Tibial nerve (tissue), 4 donors: ENCODE measurements around the gene ERP27. TPM values are rescaled to one million over a fixed set of nuclear protein-coding genes. Genes with fewer than 3 reads are reported as not detected.

Source experiments
- DNase-seq, 2 donors: peaks; one replicate each; pipeline ENCODE4 v3.0.0-alpha.2; 2019; ENCODE audit warnings: low spot score in 2 of 2
- H3K27ac ChIP-seq, 4 donors: fragments of 200-600 bp; sonication (generic) in 3 of 4; one replicate each; pipeline ENCODE4 v1.5.1; 2017 to 2019; ENCODE audit warnings: mild to moderate bottlenecking in 1 of 4
- H3K27me3 ChIP-seq, 2 donors: fragments of 200-600 bp; sonication (generic) in 1 of 2; one replicate each; pipeline versions ENCODE4 v1.5.1 to v1.6.0; 2017 to 2019
- H3K36me3 ChIP-seq, 3 donors: fragments of 200-600 bp; sonication (generic); one replicate each; pipeline ENCODE4 v1.5.1; 2018 to 2019
- H3K4me1 ChIP-seq, 4 donors: fragments of 200-600 bp; sonication (generic) in 3 of 4; one replicate each; pipeline ENCODE4 v1.5.1; 2017 to 2019
- H3K4me3 ChIP-seq, 4 donors: fragments of 200-600 bp; sonication (generic) in 3 of 4; one replicate each; pipeline ENCODE4 v1.5.1; 2017 to 2019; ENCODE audit warnings: mild to moderate bottlenecking in 1 of 4, moderate library complexity in 1 of 4
- H3K9me3 ChIP-seq, 4 donors: fragments of 200-600 bp; sonication (generic) in 3 of 4; one replicate each; pipeline ENCODE4 v1.5.1; 2017 to 2019
- CTCF ChIP-seq, 5 experiments: fragments of 200-600 bp in 3 of 5; fragments of 450-650 bp in 2 of 5; sonication (generic) in 3 of 5; IDR thresholded peaks; one replicate each; pipeline ENCODE4 v1.5.1; 2016 to 2019; ENCODE audit warnings: antibody characterized with exemption in 5 of 5, mild to moderate bottlenecking in 3 of 5, moderate library complexity in 2 of 5
- EP300 ChIP-seq, 2 donors: sonication (generic); formaldehyde crosslinking; IDR thresholded peaks; one replicate each; pipeline ENCODE4 v1.6.1; 2017; ENCODE audit warnings: antibody characterized with exemption in 2 of 2, mild to moderate bottlenecking in 1 of 2
- POLR2A ChIP-seq, 2 donors: fragments of 450-650 bp; IDR thresholded peaks; one replicate each; pipeline ENCODE4 v1.6.1; 2017; ENCODE audit warnings: antibody characterized with exemption in 2 of 2, mild to moderate bottlenecking in 2 of 2, moderate library complexity in 2 of 2
- WGBS, 2 donors: methylation state at CpG; one replicate each; pipeline ENCODE4 v1.1.5; 2018; 5-methylcytosine and 5-hydroxymethylcytosine counted together
- total RNA-seq, 4 donors: library from RNA; depleted of rRNA; stranded (reverse); fragments of >200 nt; gene quantifications; one replicate each; pipeline ENCODE4 v1.1.0, GENCODE V29; 2016

ERP27 gene
- total RNA-seq, 4 donors from 2014 or later: not detected

DNA sequence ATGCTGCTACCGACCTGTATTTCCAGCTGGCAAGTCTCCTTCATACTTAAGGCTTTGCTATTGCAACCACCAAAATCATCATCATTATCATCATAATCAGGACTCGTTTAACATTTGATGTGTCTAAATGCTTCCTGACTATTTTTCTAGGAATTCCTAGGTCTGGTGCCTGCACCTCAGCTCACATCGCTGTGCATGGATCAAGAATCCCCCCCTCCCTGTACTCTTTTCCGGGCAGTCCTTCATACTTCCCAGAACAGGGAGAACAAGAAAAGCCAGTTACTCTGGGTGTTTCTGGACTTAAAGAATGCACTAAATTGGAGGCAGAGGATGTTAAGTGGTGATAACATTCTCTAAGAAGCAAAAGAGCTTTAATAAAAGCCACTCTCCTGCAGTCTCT, 9.4 kb downstream of the ERP27 start:
- Histone ChIP-seq H3K36me3 (no peaks in the 10 kb centered on the region), H3K4me1 (peaks cover 0 to 16% (median 0%) of the 10 kb centered on the region in 4 donors), H3K9me3 (no peaks in the 10 kb centered on the region), H3K4me3 (peak overlapping the region in 1 of 4 donors; percentile 1), H3K27me3 (no peaks in the 10 kb centered on the region), H3K27ac (peak overlapping the region in 1 of 4 donors; percentile 25)
- 22 to 25% methylated on average over 4 of the region's 4 CpGs for WGBS, 2 donors
- DNase-seq: no peak
- no peak for TF ChIP-seq POLR2A (IDR thresholded peaks at IDR 0.05)
- TF ChIP-seq CTCF (IDR thresholded peaks at IDR 0.05): no peak
- no peak for TF ChIP-seq EP300 (IDR thresholded peaks at IDR 0.05)

GRCh38 chr12:14927267-14927666, 11.1 kb downstream of the ERP27 start:
- TF ChIP-seq POLR2A (IDR thresholded peaks at IDR 0.05): no peak
- H3K27me3 ChIP-seq: no peaks in the 10 kb centered on the region
- no peak for DNase-seq
- H3K4me1 ChIP-seq: peaks cover 0 to 16% (median 0%) of the 10 kb centered on the region in 4 donors
- H3K9me3 ChIP-seq: no peaks in the 10 kb centered on the region
- no peaks in the 10 kb centered on the region for H3K36me3 ChIP-seq
- H3K4me3 ChIP-seq: no peak overlapping the region
- 83 to 88% methylated on average over 3 of the region's 3 CpGs for WGBS, 2 donors
- no peak overlapping the region for H3K27ac ChIP-seq

DNA sequence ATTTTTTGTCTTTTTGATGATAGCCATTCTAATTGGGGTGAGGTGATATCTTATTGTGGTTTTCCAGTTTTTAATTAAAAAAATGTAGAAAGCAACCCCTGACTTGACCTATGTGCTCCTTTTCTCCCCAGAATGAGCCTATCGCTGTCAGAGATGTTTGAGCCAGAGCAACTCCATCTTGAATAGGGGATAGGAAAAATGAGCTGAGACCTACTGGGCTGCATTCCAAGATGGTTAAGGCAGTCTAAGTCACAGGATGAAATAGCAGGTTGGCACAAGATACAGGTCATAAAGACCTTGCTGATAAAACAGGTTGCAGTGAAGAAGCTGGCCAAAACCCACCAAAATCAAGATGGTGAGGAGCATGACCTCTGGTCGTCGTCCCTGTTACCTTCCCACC, 13.8 kb downstream of the ERP27 start:
- no peak for DNase-seq
- TF ChIP-seq EP300 (IDR thresholded peaks at IDR 0.05): no peak
- no peak for TF ChIP-seq POLR2A (IDR thresholded peaks at IDR 0.05)
- no peak for TF ChIP-seq CTCF (IDR thresholded peaks at IDR 0.05)
- peaks cover 0 to 12% (median 0%) of the 10 kb centered on the region in 4 donors for H3K4me1 ChIP-seq
- H3K36me3 ChIP-seq: no peaks in the 10 kb centered on the region
- no peaks in the 10 kb centered on the region for H3K27me3 ChIP-seq
- H3K4me3 ChIP-seq: no peak overlapping the region
- WGBS, 2 donors: 97 to 98% methylated on average over 3 of the region's 3 CpGs
- no peak overlapping the region for H3K27ac ChIP-seq
- no peaks in the 10 kb centered on the region for H3K9me3 ChIP-seq

- Histone ChIP-seq H3K36me3 (no peaks in the 10 kb centered on the region), H3K4me1 (peaks cover 0 to 6% (median 0%) of the 10 kb centered on the region in 4 donors), H3K4me3 (no peak overlapping the region), H3K27me3 (no peaks in the 10 kb centered on the region), H3K27ac (no peak overlapping the region), H3K9me3 (no peaks in the 10 kb centered on the region)
- no peak for TF ChIP-seq EP300 (IDR thresholded peaks at IDR 0.05)
- no peak for TF ChIP-seq POLR2A (IDR thresholded peaks at IDR 0.05)
- TF ChIP-seq CTCF (IDR thresholded peaks at IDR 0.05): no peak
- no peak for DNase-seq
- 47 to 56% methylated on average over 2 of the region's 2 CpGs for WGBS, 2 donors
Observed at GRCh38 chr12:14923944-14924343, 14.4 kb downstream of the ERP27 start.

DNA sequence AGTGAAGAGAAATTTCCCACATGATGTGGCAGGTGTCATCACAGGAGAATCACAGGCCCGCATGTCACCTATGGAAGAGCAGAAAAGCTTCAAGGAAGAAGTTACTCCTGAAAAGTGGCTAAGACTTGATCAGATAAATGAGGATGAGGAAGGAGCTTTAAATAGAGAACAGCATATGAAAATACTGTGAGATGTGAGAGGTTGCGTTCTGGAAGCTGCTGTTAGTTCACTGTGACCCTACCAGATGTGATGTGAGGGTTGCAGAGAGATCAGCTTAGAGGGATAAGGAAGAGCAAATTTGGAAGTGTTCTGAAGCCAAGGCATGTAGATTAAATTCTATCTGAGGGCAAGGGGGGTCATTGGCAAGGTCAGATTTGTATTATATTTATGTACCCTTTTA, 17.1 kb downstream of the ERP27 start:
- DNase-seq: no peak
- Histone ChIP-seq H3K36me3 (no peaks in the 10 kb centered on the region), H3K4me1 (no peaks in the 10 kb centered on the region), H3K4me3 (no peak overlapping the region), H3K27me3 (no peaks in the 10 kb centered on the region), H3K27ac (no peak overlapping the region), H3K9me3 (no peaks in the 10 kb centered on the region)
- 97 to 98% methylated on average over 2 of the region's 2 CpGs for WGBS, 2 donors
- no peak for TF ChIP-seq POLR2A (IDR thresholded peaks at IDR 0.05)
- TF ChIP-seq CTCF (IDR thresholded peaks at IDR 0.05): no peak
- TF ChIP-seq EP300 (IDR thresholded peaks at IDR 0.05): no peak
